Effector memory CD8-positive, alpha-beta T cell (primary cell): ENCODE results near the gene ZBTB14.

Experiments used
- ATAC-seq: fragments of 150-1000 bp; cut with Tn5 transposase; replicated peaks from 2 replicates; pipeline ENCODE4 v1.10.0; 2021; ENCODE audit warnings: mild to moderate bottlenecking, moderate library complexity
- DNase-seq, 3 experiments: peaks; one replicate each; pipeline ENCODE4 v3.0.0; 2021
- H3K27ac Mint-ChIP-seq, 2 donors: one replicate each; pipeline ENCODE4 v1.8.0; 2022; ENCODE audit warnings: mild to moderate bottlenecking in 2 of 2, mixed read lengths in 2 of 2, moderate library complexity in 2 of 2
- H3K27me3 Mint-ChIP-seq, 2 donors: one replicate each; pipeline ENCODE4 v1.8.0; 2022; ENCODE audit warnings: mixed read lengths in 2 of 2
- H3K36me3 Mint-ChIP-seq: one replicate; pipeline ENCODE4 v1.8.0; 2022; ENCODE audit warnings: mild to moderate bottlenecking, moderate library complexity, mixed read lengths; ENCODE audit not compliant: insufficient read depth
- H3K4me1 Mint-ChIP-seq, 2 donors: one replicate each; pipeline ENCODE4 v1.8.0; 2022; ENCODE audit warnings: low read depth in 2 of 2, mixed read lengths in 2 of 2
- H3K4me3 Mint-ChIP-seq, 2 donors: one replicate each; pipeline ENCODE4 v1.8.0; 2022; ENCODE audit warnings: mild to moderate bottlenecking in 2 of 2, mixed read lengths in 2 of 2, moderate library complexity in 2 of 2
- H3K9me3 Mint-ChIP-seq, 2 donors: one replicate each; pipeline ENCODE4 v1.8.0; 2022; ENCODE audit warnings: mixed read lengths in 2 of 2

Gene ZBTB14

DNA sequence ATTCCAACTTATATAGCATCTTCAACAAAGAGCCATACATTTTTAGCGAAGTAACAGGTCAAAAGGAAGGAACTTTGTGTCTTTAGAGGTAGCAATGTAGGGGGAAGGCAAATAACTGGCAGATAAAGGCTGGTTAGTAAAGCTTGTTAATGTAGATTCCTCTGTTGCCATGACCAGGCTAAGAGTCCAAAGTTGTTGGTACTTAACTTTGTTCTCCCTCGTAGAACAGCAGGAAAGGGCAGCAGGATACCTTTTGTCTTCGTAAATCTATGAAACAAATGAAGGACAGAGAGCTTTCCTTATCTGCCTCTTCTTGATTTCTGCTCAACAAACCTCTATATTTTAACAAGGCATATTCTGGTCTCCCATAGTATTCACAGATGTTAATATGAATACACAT lies 18.6 kb downstream of the ZBTB14 start:
- peaks cover 8 to 19% of the 10 kb centered on the region in 2 donors for H3K27me3 Mint-ChIP-seq
- ATAC-seq = no peak
- H3K4me1 Mint-ChIP-seq = no peaks in the 10 kb centered on the region

GRCh38 chr18:5275872-5276271 lies 19.7 kb downstream of the ZBTB14 start:
- Mint-ChIP-seq H3K36me3 (no peaks in the 10 kb centered on the region), H3K27ac (no peak overlapping the region), H3K9me3 (peaks cover 0 to 2% of the 10 kb centered on the region in 2 donors), H3K4me1 (no peaks in the 10 kb centered on the region), H3K27me3 (peaks cover 11 to 26% of the 10 kb centered on the region in 2 donors), H3K4me3 (no peak overlapping the region)
- DNase-seq (no peak), ATAC-seq (no peak)

More for the DNA sequence above, 18.6 kb downstream of the ZBTB14 start:
- Mint-ChIP-seq H3K9me3 (peaks cover 0 to 1% of the 10 kb centered on the region in 2 donors), H3K36me3 (no peaks in the 10 kb centered on the region), H3K27ac (no peak overlapping the region), H3K4me3 (no peak overlapping the region)
- no peak for DNase-seq

DNA sequence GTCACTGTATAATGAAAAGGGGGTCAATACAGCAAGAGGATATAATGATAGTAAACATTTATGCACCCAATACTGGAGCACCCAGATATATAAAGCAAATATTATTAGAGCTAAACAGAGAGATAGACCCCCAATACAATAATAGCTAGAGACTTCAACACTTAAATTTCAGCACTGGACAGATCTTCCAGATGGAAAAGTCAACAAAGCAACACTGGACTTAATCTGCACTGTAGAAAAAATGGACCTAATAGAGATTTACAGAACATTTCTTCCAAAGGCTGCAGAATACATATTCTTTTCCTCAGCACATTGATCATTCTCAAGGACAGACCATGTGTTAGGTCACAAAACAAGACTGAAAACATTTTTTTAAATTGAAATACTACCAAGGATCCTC lies 26.7 kb downstream of the ZBTB14 start:
- no peak overlapping the region for H3K27ac Mint-ChIP-seq
- ATAC-seq (no peak), DNase-seq (no peak)
- H3K36me3 Mint-ChIP-seq = no peaks in the 10 kb centered on the region
- H3K27me3 Mint-ChIP-seq = peaks cover 19 to 55% of the 10 kb centered on the region in 2 donors
- H3K4me3 Mint-ChIP-seq = no peak overlapping the region
- peaks cover 9 to 20% of the 10 kb centered on the region in 2 donors for H3K9me3 Mint-ChIP-seq
- H3K4me1 Mint-ChIP-seq = no peaks in the 10 kb centered on the region

GRCh38 chr18:5266721-5267120 lies 28.8 kb downstream of the ZBTB14 start:
- DNase-seq = no peak
- Mint-ChIP-seq H3K36me3 (no peaks in the 10 kb centered on the region), H3K4me1 (no peaks in the 10 kb centered on the region), H3K9me3 (peaks cover 6 to 20% of the 10 kb centered on the region in 2 donors), H3K4me3 (no peak overlapping the region), H3K27ac (no peak overlapping the region), H3K27me3 (peaks cover 30 to 56% of the 10 kb centered on the region in 2 donors)
- ATAC-seq = no peak

- Mint-ChIP-seq H3K27me3 (peaks cover 23 to 54% of the 10 kb centered on the region in 2 donors), H3K27ac (peak overlapping the region in 1 of 2 donors; percentile 20), H3K9me3 (no peaks in the 10 kb centered on the region), H3K4me1 (no peaks in the 10 kb centered on the region), H3K4me3 (no peak overlapping the region), H3K36me3 (peaks cover 2% of the 10 kb centered on the region)
- DNase-seq (no peak), ATAC-seq (no peak)
These were observed 41.6 kb downstream of the ZBTB14 start for GRCh38 chr18:5253910-5254309.

DNA sequence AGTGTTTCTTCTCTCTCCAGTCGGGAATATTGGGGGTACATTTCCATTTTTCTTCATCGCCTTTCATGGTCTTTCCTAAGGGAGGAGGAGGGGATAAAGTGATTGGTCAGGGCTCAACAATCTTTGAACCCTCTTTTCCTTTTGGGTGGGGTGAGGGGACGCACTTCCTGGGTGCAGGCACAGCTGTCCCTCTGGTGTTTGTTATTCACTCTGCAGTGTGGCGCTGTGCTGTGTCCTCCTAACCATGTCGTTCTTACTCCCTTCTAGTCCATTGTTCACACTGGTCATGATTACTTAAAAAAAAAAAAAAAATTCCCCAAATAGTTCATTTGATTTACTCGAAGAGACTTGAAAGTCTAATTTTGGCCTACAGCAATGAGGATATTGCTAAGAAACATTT lies 44.4 kb downstream of the ZBTB14 start:
- peaks cover 12 to 44% of the 10 kb centered on the region in 2 donors for H3K27me3 Mint-ChIP-seq
- H3K4me3 Mint-ChIP-seq = no peak overlapping the region
- H3K27ac Mint-ChIP-seq = no peak overlapping the region
- no peaks in the 10 kb centered on the region for H3K9me3 Mint-ChIP-seq
- no peak for ATAC-seq
- H3K4me1 Mint-ChIP-seq = peaks cover 0 to 2% of the 10 kb centered on the region in 2 donors
- H3K36me3 Mint-ChIP-seq = no peaks in the 10 kb centered on the region
- no peak for DNase-seq

- ATAC-seq = no peak
- Mint-ChIP-seq H3K4me1 (peaks cover 0 to 2% of the 10 kb centered on the region in 2 donors), H3K27ac (no peak overlapping the region), H3K36me3 (no peaks in the 10 kb centered on the region), H3K9me3 (no peaks in the 10 kb centered on the region), H3K27me3 (peaks cover 12 to 42% of the 10 kb centered on the region in 2 donors), H3K4me3 (no peak overlapping the region)
- DNase-seq = no peak
These were observed 44.9 kb downstream of the ZBTB14 start for GRCh38 chr18:5250603-5251002.

DNA sequence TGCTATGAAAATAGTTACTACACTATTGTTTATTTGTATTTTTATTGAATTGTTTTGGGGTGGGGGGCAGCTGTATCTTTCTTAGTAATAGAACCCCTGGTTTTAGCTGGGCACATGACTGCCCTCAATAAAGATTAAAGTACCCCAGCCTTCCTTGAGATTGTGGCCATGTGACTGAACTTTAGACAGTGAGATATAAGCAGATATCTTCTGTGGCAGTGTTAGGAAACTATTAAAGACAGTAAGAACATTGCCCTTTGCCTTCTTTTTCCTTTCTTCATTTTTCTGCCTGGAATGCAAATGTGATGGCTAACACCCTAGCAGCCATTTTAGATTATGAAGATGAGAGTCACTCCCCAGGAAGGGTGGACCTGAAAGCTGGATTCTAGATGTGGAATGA lies 50.6 kb downstream of the ZBTB14 start:
- ATAC-seq (no peak), DNase-seq (no peak)
- Mint-ChIP-seq H3K36me3 (peaks cover 16% of the 10 kb centered on the region), H3K4me1 (peaks cover 9 to 33% of the 10 kb centered on the region in 2 donors), H3K27me3 (peaks cover 0 to 10% of the 10 kb centered on the region in 2 donors), H3K9me3 (no peaks in the 10 kb centered on the region), H3K4me3 (no peak overlapping the region), H3K27ac (peak overlapping the region in 1 of 2 donors; percentile 66)

GRCh38 chr18:5239447-5239846 lies 56.1 kb downstream of the ZBTB14 start:
- no peak for ATAC-seq
- H3K9me3 Mint-ChIP-seq = no peaks in the 10 kb centered on the region
- no peak for DNase-seq
- H3K27ac Mint-ChIP-seq = peak overlapping the region in 1 of 2 donors; percentile 98
- peaks cover 29% of the 10 kb centered on the region for H3K36me3 Mint-ChIP-seq
- H3K4me3 Mint-ChIP-seq = peak overlapping the region in 1 of 2 donors; percentile 94
- peaks cover 16 to 50% of the 10 kb centered on the region in 2 donors for H3K4me1 Mint-ChIP-seq
- H3K27me3 Mint-ChIP-seq = peaks cover 0 to 2% of the 10 kb centered on the region in 2 donors
